T-helper 17 cell (primary cell): ENCODE data around the gene CACNA2D2. TPM values are rescaled to one million over a fixed set of nuclear protein-coding genes. Genes with fewer than 3 reads are reported as not detected.

ENCODE experiments used
- ATAC-seq: fragments of 150-1000 bp; cut with Tn5 transposase; 2 replicates; pipeline ENCODE4 v1.10.0; 2021; ENCODE audit warnings: mild to moderate bottlenecking, moderate library complexity
- DNase-seq, 3 donors: peaks; one replicate each; pipeline versions ENCODE4 v3.0.0 to v3.0.0-alpha.2; 2020 to 2021
- H3K9me3 ChIP-seq: one replicate; pipeline ENCODE4 v1.7.0; 2013; ENCODE audit warnings: low read length, mild to moderate bottlenecking; ENCODE audit not compliant: control insufficient read depth, poor library complexity, severe bottlenecking
- H3K27ac Mint-ChIP-seq: one replicate; pipeline ENCODE4 v1.8.0; 2022; ENCODE audit warnings: mild to moderate bottlenecking, moderate library complexity, mixed read lengths
- H3K27me3 Mint-ChIP-seq: one replicate; pipeline ENCODE4 v1.8.0; 2022; ENCODE audit warnings: mixed read lengths
- H3K36me3 Mint-ChIP-seq: one replicate; pipeline ENCODE4 v1.8.0; 2022; ENCODE audit warnings: low read depth, mixed read lengths
- H3K4me1 Mint-ChIP-seq: one replicate; pipeline ENCODE4 v1.8.0; 2022; ENCODE audit warnings: mild to moderate bottlenecking, mixed read lengths
- H3K4me3 Mint-ChIP-seq: one replicate; pipeline ENCODE4 v1.8.0; 2022; ENCODE audit warnings: mild to moderate bottlenecking, moderate library complexity, mixed read lengths
- total RNA-seq, 4 donors: library from RNA in 2 of 4; stranded (reverse) in 2 of 4; gene quantifications; one replicate each; pipeline ENCODE4 v1.2.3 and lab custom pipeline; 2022 to 2026

CACNA2D2 gene
- total RNA-seq, 2 donors from 2014 or later, result 2.2 to 3.5 TPM

DNA sequence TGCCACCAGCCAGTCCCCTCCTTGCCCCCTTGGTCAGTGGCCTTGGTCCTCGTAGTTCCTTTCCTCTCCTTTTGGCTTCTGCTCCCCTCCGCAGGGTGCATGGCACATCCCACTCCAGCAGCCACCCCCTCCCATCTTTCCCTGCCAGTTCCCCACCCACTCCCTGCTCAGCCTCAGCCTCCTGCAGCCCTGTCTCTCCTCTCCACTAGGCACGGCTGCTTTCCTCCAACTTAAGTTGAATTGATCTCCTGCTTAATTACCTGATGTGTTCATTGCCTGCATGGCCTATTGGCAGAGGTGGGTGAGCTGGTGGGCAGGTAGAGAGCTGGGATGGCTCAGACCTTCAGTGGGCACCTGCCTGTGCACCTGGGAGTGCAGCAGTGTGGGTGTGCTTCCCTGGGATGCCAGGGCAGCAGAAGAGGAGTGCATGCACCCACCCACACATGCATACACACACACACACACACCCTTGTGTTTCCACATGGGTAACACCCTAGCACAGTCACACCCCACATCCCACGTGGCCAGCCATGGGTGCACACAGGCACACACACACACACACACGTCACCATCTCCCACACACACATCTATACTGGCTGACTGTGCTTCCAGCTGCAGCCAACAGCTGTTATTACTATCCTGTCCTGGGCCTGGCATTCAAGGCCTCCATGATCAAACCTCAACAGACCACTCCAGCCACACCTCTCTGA lies 33.2 kb upstream of the CACNA2D2 start:
- H3K36me3 Mint-ChIP-seq, result peaks cover 3% of the 10 kb centered on the region
- peaks cover 12% of the 10 kb centered on the region for H3K4me1 Mint-ChIP-seq
- H3K27me3 Mint-ChIP-seq, result peaks cover 60% of the 10 kb centered on the region
- DNase-seq (no peak), ATAC-seq (no peak)
- H3K4me3 Mint-ChIP-seq, result no peak overlapping the region
- no peaks in the 10 kb centered on the region for H3K9me3 ChIP-seq
- peak overlapping the region; percentile 79 for H3K27ac Mint-ChIP-seq

DNA sequence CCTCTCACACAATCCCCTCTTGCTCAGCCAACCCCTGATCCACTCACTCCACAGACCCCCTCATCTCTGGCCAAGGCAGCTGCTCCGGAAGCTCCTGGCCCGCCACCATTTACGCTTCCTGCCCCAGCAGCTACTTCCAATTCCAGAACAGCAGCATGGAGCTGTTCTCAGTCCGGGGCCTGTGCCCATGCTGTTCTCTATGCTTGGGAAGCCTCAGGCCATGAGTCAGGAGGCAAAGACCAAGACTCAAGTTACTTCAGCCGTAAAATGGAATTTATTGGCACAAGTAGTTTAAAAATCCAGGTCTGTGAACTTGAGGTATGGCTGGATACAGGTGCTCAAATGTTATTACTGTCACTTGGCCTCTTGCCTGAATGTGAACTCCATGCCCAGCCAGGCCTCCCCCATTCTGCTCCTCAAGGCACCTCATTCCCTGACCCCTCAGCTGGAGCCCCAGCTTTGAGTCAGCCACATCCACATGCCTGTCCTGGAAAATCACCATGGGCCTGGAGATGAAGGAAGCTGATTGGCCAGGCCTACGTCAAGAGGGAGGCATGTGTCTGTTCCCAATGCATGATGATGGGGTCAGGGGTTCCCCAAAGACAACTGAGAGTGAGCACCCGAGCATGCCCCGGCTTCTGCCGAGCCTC lies 31.4 kb upstream of the CACNA2D2 start:
- H3K27ac Mint-ChIP-seq, result no peak overlapping the region
- ATAC-seq, result no peak
- no peak for DNase-seq
- peaks cover 3% of the 10 kb centered on the region for H3K36me3 Mint-ChIP-seq
- H3K27me3 Mint-ChIP-seq, result peaks cover 56% of the 10 kb centered on the region
- peaks cover 8% of the 10 kb centered on the region for H3K4me1 Mint-ChIP-seq
- H3K9me3 ChIP-seq, result no peaks in the 10 kb centered on the region
- no peak overlapping the region for H3K4me3 Mint-ChIP-seq

DNA sequence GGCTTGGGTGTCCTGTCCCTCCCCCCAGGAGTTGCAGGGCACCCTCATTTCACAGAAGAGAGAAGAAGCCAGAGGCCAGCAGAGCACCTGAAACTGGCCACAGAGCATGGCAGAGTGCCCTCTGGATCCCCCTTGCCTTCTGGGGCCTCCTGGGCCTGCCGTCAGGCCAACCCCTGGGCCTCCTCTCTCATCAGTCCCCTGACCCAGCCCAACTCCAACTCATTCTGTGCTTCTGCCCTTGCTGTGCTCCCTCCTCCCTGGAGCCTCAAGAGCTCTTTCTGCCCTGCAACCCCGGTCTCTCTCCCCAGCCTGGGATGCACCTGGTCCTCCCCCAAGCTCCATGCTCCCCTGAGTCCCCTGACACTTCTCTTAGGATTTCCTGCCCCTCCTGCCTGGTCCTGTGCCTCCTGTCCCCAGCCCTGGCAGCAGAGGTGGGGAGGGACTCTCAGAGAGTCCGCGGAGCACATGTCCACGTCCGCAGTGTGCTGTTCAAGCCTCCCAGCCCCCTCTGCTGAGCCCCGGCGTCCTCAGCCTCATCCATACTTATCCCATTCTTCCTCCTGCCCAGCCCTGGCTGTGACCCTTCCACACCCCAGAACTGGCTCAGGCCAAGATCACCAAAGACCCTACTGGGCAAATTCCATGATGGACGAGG lies 30.5 kb upstream of the CACNA2D2 start:
- peaks cover 62% of the 10 kb centered on the region for H3K27me3 Mint-ChIP-seq
- no peak for ATAC-seq
- peaks cover 4% of the 10 kb centered on the region for H3K36me3 Mint-ChIP-seq
- DNase-seq, result no peak
- H3K27ac Mint-ChIP-seq, result no peak overlapping the region
- peaks cover 8% of the 10 kb centered on the region for H3K4me1 Mint-ChIP-seq
- peak overlapping the region; percentile 47 for H3K4me3 Mint-ChIP-seq
- H3K9me3 ChIP-seq, result no peaks in the 10 kb centered on the region

DNA sequence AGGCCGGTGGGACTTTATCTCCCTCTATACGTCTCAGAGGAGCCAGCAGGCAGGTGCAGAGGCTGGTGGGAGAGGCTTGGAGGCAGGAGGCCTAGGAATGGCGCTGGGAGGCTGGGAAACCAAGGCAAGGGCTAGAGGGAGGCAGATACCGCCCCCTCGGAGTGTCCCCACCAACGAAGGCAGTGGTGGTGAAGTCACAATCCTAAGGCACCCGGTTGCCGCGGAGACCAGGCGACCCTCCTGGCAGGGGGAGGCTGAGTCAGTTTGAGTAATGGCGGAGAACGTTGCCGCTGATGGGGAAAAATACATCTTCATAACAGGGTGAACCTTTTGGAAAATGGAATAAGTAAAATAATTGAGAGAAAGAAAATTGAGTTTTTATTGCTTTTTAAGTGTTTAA lies 29.9 kb upstream of the CACNA2D2 start:
- H3K27ac Mint-ChIP-seq, result peak overlapping the region; percentile 16

DNA sequence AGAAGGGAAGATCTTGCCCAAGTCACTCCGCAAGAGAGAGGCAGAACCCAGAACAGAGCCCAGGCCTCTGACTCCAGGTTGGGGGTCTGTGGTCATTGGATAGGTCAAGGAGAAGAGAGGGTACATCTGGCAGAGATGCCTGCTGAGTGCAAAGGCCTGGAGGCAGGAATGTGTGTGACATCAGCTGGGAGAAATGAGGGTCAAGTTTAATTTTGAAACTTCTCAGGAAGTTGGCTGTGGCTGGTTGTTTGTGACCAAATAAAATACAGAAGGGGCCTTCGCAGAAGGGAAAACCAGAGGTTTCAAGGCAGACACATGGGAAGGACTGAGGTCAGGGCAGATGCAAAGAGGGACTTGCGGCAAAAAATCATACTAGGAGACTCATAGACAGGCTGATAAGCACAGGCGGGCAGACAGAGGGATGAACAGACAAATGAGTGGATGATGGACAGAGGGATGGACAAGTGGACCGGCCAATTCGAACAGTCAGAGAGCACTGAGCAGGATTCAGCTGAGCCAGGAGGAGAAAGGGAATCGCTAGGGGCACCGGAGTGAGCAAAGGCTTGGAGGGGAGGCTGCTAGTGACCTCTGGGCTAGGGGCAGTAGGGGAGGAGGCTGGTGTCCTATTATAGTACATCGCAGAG lies 28.8 kb upstream of the CACNA2D2 start:
- H3K27me3 Mint-ChIP-seq, result peaks cover 63% of the 10 kb centered on the region
- no peaks in the 10 kb centered on the region for H3K9me3 ChIP-seq
- peaks cover 8% of the 10 kb centered on the region for H3K4me1 Mint-ChIP-seq
- ATAC-seq, result no peak
- H3K27ac Mint-ChIP-seq, result peak overlapping the region; percentile 47
- H3K4me3 Mint-ChIP-seq, result no peak overlapping the region
- H3K36me3 Mint-ChIP-seq, result peaks cover 6% of the 10 kb centered on the region
- no peak for DNase-seq

More for the DNA sequence above, 29.9 kb upstream of the CACNA2D2 start:
- DNase-seq (no peak), ATAC-seq (no peak)
- Mint-ChIP-seq H3K4me3 (no peak overlapping the region), H3K36me3 (peaks cover 6% of the 10 kb centered on the region), H3K27me3 (peaks cover 62% of the 10 kb centered on the region), H3K4me1 (peaks cover 8% of the 10 kb centered on the region)
- no peaks in the 10 kb centered on the region for H3K9me3 ChIP-seq

DNA sequence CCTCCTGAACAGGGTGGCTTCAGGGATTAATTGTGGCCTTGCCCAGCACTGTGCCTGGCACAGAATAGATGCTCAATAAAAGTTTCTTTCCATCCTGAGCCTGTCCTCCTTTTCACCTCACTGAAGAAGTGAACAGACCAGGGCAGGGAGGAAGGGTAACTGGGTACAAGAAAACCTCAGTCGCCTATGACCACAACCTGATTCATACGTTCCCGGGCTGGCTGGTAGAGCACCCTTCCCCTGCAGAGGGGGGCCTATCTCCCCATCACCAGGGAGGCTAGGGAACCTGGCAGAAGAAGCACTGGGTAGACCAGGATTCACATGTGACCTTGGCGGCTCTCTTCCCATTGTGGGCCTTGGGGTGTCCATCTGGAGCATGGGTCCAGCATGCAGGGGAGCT lies 27.8 kb upstream of the CACNA2D2 start:
- no peak for ATAC-seq
- DNase-seq, result no peak
- no peak overlapping the region for H3K4me3 Mint-ChIP-seq
- H3K27me3 Mint-ChIP-seq, result peaks cover 53% of the 10 kb centered on the region
- peaks cover 3% of the 10 kb centered on the region for H3K36me3 Mint-ChIP-seq
- no peak overlapping the region for H3K27ac Mint-ChIP-seq
- peaks cover 8% of the 10 kb centered on the region for H3K4me1 Mint-ChIP-seq
- no peaks in the 10 kb centered on the region for H3K9me3 ChIP-seq

DNA sequence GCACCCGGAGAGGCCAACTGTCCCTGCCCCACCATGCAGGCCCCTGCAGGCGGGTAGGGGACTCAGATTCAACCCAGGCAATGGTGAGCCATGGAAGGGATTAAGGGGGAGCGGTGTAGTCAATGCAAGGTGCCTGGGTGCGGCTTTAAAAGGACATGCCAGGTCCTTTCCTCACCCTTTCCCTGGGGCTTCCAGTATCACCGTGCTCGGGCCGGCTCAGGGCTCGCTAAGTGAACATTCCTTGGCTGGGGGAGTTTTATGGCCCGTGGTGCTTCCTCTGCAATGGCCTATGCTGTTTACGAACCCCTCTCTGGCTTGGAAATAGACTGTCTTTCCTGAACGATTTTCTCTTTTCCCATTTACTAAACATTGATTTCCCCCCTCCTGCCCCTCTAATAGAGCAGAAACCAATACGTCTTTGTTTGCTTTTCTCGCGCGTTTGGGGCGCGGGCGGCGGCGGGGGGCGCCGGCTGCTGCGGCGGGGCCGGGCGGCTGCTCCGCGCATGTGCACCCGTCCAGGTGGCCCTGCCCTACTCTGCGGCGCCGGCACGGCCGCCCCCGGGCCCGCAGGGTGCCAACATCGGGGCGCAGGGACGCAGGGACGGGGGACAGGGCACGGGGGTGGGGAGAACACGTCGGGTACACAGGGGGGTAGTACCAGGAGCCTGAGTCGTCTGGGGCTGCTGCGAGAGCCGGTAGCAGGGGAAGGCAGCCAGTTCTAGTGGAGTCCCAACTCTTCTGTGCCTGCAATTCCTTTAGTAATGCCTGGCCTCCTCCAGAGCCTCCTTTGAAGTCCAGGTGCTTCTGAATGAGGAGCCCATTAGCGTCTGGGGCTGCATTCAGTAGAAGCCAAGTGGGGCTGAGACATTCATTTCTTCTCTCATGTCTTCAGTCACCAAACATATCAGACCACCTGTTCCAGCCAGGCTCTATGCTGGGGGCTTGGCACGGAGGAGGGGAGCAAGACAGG lies 26.9 kb upstream of the CACNA2D2 start:
- Mint-ChIP-seq H3K27me3 (peaks cover 48% of the 10 kb centered on the region), H3K27ac (no peak overlapping the region), H3K36me3 (peaks cover 3% of the 10 kb centered on the region)

DNA sequence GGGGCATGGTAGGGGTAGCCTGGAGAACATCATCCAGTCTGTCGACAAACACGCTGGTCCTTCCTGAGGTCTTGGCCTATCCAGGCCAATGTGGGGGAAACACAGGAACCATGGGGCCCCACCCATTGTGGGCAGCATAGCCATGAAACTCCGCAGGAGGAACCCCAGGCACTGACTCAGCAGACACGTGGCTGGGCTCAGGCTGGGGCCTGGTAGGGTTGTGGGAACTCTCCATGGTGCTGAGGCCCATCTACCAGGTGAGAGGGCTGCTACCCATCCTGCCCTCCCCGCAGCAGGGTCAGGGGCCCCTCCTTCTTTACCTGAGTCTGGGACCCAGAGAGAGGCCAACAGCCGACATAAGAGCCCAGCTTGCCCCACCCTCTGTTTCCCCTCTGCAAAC lies 22.6 kb upstream of the CACNA2D2 start:
- peaks cover 3% of the 10 kb centered on the region for H3K36me3 Mint-ChIP-seq
- DNase-seq (no peak), ATAC-seq (peak; percentile 74)
- no peaks in the 10 kb centered on the region for H3K9me3 ChIP-seq
- peaks cover 28% of the 10 kb centered on the region for H3K27me3 Mint-ChIP-seq
- no peak overlapping the region for H3K27ac Mint-ChIP-seq
- H3K4me3 Mint-ChIP-seq, result no peak overlapping the region
- H3K4me1 Mint-ChIP-seq, result peaks cover 2% of the 10 kb centered on the region

More for the DNA sequence above, 26.9 kb upstream of the CACNA2D2 start:
- H3K9me3 ChIP-seq, result no peaks in the 10 kb centered on the region
- H3K4me1 Mint-ChIP-seq, result peaks cover 8% of the 10 kb centered on the region
- DNase-seq (no peak), ATAC-seq (no peak)
- no peak overlapping the region for H3K4me3 Mint-ChIP-seq

DNA sequence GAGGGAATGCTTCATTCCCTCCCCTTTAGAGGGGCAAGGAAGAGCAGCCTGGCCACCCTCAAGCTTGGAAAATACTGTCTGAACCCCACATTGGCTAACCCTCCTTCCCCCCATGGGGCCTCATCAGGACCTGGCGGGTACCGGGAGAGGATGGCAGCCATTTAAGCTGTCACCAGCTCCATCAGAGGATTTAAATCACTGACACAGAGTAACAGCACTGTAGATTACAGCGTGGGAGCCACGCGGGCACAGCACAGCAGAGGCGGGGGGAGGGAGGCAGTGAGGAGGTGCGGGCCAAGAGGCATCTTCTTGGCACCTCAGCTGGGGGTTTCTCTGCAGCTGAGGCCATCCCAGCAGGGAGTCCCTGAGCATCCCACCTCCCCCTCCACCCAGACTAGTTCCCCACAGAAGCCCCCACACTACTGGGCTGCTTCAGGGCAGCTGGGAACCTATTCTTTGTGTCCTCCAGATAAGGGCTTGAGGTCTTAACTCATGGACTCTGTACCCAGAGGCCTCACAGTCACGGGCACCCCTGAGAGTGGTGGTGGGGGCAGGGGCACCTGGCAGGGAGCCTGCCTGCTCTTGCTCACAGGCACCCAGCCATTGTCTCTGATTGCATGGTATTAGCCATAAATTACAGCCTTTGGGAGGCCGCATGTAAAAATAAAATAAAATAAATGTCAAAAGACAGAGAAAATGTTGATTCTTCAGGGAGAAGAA lies 21.9 kb upstream of the CACNA2D2 start:
- ATAC-seq, result no peak
- no peak overlapping the region for H3K27ac Mint-ChIP-seq
- no peak overlapping the region for H3K4me3 Mint-ChIP-seq
- peaks cover 3% of the 10 kb centered on the region for H3K36me3 Mint-ChIP-seq
- H3K4me1 Mint-ChIP-seq, result peaks cover 2% of the 10 kb centered on the region
- no peak for DNase-seq
- H3K27me3 Mint-ChIP-seq, result peaks cover 33% of the 10 kb centered on the region
- H3K9me3 ChIP-seq, result no peaks in the 10 kb centered on the region

DNA sequence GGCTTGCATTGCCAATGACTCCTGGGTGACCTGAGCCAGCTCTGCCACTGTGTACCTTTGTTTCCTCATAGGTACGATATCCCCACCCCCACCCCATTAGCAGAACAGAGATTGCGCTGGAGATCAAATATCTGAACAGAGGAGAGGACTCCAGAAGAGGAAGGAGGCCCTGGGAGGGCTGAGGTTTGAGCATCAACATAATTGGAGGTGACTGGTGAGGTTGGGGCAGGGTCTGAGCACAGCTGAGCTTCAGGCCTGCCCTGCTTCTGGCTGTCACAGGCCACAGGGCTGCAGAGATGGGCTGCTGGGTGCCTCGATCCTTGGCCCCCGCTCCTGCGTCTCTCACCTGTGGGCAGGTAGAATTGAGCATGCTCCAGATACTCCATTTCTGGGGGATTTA lies 21.3 kb upstream of the CACNA2D2 start:
- DNase-seq, result no peak
- no peak for ATAC-seq
- H3K9me3 ChIP-seq, result no peaks in the 10 kb centered on the region
- peaks cover 3% of the 10 kb centered on the region for H3K36me3 Mint-ChIP-seq
- peaks cover 29% of the 10 kb centered on the region for H3K27me3 Mint-ChIP-seq
- H3K27ac Mint-ChIP-seq, result no peak overlapping the region
- H3K4me1 Mint-ChIP-seq, result peaks cover 2% of the 10 kb centered on the region
- H3K4me3 Mint-ChIP-seq, result no peak overlapping the region

DNA sequence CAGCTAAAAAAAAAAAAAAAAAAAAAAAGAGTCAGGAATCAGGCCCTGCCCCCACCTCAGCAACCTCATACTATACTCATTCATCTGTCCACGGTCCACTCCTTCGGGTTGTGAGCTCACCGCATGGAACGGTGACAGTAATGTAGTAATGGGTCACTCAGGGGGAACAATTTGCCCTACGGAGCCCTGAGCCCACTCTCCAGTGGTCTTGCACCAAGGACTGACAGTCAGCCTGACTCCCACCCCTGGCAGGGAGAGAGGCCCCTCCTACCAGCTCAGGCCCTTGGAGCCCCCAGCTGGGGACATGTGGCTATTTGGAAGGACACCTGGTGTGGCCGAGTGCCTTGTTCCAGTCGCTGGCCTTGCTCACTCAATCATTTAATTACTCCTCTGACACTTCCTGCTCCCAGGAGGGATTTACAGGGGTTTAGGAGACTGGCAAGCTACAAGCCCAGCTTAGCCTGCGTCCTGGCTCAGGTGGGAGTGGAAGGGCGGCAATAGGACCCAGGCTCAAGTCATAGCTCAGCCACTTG lies 19.9 kb upstream of the CACNA2D2 start:
- DNase-seq (no peak), ATAC-seq (no peak)
- Mint-ChIP-seq H3K27me3 (peaks cover 15% of the 10 kb centered on the region), H3K36me3 (no peaks in the 10 kb centered on the region), H3K4me3 (no peak overlapping the region), H3K4me1 (peaks cover 6% of the 10 kb centered on the region), H3K27ac (no peak overlapping the region)
- no peaks in the 10 kb centered on the region for H3K9me3 ChIP-seq

DNA sequence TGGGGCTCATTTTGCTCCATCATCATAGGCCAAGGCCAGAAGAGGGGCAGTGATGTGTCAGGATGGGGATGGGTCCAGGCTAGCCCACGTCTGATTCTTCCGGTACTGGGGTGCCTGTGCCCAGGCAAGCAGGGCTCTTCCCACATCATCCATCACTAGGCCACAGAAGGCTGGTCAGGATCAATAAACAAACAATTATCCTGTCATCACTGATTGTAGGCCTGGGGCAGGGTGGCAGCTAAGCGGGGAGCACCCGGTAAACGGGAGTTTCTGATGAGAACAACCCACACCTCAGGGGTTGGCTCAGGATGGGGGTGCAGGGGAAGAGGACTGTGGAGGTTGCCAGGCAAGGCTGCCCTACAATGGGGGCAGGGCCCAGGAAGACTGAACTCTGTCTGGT lies 18.1 kb upstream of the CACNA2D2 start:
- ATAC-seq (no peak), DNase-seq (no peak)
- H3K27me3 Mint-ChIP-seq, result peaks cover 12% of the 10 kb centered on the region
- H3K36me3 Mint-ChIP-seq, result no peaks in the 10 kb centered on the region
- peaks cover 7% of the 10 kb centered on the region for H3K4me1 Mint-ChIP-seq
- H3K27ac Mint-ChIP-seq, result no peak overlapping the region
- no peak overlapping the region for H3K4me3 Mint-ChIP-seq
- no peaks in the 10 kb centered on the region for H3K9me3 ChIP-seq
